ENCODE data around the gene BLM. TPM values are rescaled to one million over a fixed set of nuclear protein-coding genes. Genes with fewer than 3 reads are reported as not detected.

Gene BLM
- total RNA-seq, 1 donor from 2014 or later = 5.6 TPM

- Histone ChIP-seq H3K27me3 (ENCODE audit: control insufficient read depth, insufficient read depth, low read length) (no peaks in the 10 kb centered on the region), H3K36me3 (ENCODE audit: control insufficient read depth, insufficient read depth, low read length) (no peaks in the 10 kb centered on the region), H3K4me3 (ENCODE audit: low read depth, low read length) (no peak overlapping the region)
- no peak for DNase-seq (ENCODE audit: low read depth)
- TF ChIP-seq, protein P1, sequence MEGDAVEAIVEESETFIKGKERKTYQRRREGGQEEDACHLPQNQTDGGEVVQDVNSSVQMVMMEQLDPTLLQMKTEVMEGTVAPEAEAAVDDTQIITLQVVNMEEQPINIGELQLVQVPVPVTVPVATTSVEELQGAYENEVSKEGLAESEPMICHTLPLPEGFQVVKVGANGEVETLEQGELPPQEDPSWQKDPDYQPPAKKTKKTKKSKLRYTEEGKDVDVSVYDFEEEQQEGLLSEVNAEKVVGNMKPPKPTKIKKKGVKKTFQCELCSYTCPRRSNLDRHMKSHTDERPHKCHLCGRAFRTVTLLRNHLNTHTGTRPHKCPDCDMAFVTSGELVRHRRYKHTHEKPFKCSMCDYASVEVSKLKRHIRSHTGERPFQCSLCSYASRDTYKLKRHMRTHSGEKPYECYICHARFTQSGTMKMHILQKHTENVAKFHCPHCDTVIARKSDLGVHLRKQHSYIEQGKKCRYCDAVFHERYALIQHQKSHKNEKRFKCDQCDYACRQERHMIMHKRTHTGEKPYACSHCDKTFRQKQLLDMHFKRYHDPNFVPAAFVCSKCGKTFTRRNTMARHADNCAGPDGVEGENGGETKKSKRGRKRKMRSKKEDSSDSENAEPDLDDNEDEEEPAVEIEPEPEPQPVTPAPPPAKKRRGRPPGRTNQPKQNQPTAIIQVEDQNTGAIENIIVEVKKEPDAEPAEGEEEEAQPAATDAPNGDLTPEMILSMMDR (IDR thresholded peaks at IDR 0.05; ENCODE audit: insufficient read depth, low read length, poor library complexity, severe bottlenecking) = no peak
These were observed 91.5 kb downstream of the BLM start for GRCh38 chr15:90808517-90809235.

- DNase-seq (ENCODE audit: low read depth) = no peak
- Histone ChIP-seq H3K4me3 (ENCODE audit: low read depth, low read length) (no peak overlapping the region), H3K27me3 (ENCODE audit: control insufficient read depth, insufficient read depth, low read length) (no peaks in the 10 kb centered on the region), H3K36me3 (ENCODE audit: control insufficient read depth, insufficient read depth, low read length) (no peaks in the 10 kb centered on the region)
- TF ChIP-seq, protein P1 (IDR thresholded peaks at IDR 0.05; ENCODE audit: insufficient read depth, low read length, poor library complexity, severe bottlenecking) = no peak
These were observed 92.4 kb downstream of the BLM start for GRCh38 chr15:90809536-90809935.

- DNase-seq (ENCODE audit: low read depth) = no peak
- Histone ChIP-seq H3K36me3 (ENCODE audit: control insufficient read depth, insufficient read depth, low read length) (no peaks in the 10 kb centered on the region), H3K4me3 (ENCODE audit: low read depth, low read length) (no peak overlapping the region), H3K27me3 (ENCODE audit: control insufficient read depth, insufficient read depth, low read length) (no peaks in the 10 kb centered on the region)
- TF ChIP-seq, protein P1 (IDR thresholded peaks at IDR 0.05; ENCODE audit: insufficient read depth, low read length, poor library complexity, severe bottlenecking) = no peak
These were observed 93.2 kb downstream of the BLM start for GRCh38 chr15:90810354-90810753.

DNA sequence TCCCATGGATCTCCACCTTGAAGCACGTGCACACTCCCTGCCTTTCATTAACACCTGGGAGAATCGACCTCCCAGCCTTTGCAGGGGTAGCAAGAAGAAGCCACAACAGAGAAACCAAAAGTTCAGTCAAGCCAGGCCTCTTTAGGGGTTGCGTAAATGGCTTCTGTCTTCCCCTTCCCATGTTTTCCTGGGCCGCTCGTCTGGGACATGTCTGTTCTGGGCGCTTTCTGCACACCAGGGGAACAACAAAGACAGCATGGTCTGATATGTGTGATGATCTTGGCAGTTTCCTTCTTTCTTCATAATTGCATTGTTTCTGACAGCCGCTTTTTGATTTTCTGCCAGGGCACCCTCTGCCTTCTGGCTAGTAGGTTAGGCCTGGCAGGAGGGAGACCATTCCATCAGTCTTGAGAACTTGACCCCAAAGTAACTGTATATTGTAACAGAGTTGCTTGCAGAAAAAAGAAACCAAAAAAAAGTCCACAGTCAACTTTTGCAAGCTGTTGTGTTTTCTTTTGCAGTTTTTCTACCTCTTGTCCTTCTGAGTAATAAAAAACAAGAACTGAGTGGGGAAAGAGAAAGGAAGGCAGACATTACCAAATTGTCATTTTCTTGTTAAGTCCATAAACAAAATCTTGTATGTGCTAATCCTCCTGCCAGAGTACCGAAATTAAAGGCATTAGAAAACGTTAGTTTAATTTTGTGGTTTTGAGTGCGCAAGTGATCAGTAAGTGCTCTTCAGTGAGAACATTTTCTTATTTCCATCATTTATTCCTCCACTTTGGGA lies 95.2 kb downstream of the BLM start:
- TF ChIP-seq, protein P1 (IDR thresholded peaks at IDR 0.05; ENCODE audit: insufficient read depth, low read length, poor library complexity, severe bottlenecking) = no peak
- DNase-seq (ENCODE audit: low read depth) = no peak
- no peak overlapping the region for H3K4me3 ChIP-seq (ENCODE audit: low read depth, low read length)
- H3K27me3 ChIP-seq (ENCODE audit: control insufficient read depth, insufficient read depth, low read length) = no peaks in the 10 kb centered on the region
- no peaks in the 10 kb centered on the region for H3K36me3 ChIP-seq (ENCODE audit: control insufficient read depth, insufficient read depth, low read length)

DNA sequence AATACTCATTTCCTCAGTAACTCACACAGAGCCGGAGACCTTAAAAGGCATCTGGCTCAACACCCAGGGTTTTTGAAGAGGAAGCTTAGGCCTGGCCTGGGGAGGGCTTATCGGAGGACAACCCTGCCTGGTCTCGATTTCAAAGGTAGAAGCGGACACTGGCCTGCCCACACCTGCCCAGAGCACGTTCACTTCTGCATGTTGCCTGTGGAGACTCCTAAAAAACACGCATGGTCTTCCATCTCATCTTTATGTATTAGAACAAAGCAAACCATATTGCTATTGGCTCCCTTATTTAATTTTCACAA lies 95.8 kb downstream of the BLM start:
- TF ChIP-seq, protein P1 (IDR thresholded peaks at IDR 0.05; ENCODE audit: insufficient read depth, low read length, poor library complexity, severe bottlenecking) = no peak
- Histone ChIP-seq H3K36me3 (ENCODE audit: control insufficient read depth, insufficient read depth, low read length) (no peaks in the 10 kb centered on the region), H3K4me3 (ENCODE audit: low read depth, low read length) (no peak overlapping the region), H3K27me3 (ENCODE audit: control insufficient read depth, insufficient read depth, low read length) (no peaks in the 10 kb centered on the region)
- DNase-seq (ENCODE audit: low read depth) = no peak

All from kidney epithelial cell (primary cell).